ENCODE measurements around the gene CLCN1.

DNA sequence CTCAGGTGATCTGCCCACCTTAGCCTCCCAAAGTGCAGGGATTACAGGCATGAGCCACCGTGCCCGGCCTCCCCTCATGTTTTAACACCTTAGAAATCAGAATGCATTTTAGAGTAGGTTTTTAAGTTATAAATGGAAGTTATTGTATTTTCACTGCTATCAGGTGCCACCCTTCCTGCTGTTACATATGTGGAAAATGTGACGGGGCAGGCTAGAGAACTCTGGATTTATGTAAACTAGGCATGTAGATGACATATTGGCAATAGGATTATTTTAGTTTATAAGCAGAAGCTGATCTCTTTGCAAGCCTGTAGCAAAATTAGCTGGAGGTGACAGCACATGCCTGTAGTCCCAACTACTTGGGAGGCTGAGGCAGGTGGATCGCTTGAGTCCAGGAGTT, 25.6 kb upstream of the CLCN1 start:
- TF ChIP-seq, protein P1, sequence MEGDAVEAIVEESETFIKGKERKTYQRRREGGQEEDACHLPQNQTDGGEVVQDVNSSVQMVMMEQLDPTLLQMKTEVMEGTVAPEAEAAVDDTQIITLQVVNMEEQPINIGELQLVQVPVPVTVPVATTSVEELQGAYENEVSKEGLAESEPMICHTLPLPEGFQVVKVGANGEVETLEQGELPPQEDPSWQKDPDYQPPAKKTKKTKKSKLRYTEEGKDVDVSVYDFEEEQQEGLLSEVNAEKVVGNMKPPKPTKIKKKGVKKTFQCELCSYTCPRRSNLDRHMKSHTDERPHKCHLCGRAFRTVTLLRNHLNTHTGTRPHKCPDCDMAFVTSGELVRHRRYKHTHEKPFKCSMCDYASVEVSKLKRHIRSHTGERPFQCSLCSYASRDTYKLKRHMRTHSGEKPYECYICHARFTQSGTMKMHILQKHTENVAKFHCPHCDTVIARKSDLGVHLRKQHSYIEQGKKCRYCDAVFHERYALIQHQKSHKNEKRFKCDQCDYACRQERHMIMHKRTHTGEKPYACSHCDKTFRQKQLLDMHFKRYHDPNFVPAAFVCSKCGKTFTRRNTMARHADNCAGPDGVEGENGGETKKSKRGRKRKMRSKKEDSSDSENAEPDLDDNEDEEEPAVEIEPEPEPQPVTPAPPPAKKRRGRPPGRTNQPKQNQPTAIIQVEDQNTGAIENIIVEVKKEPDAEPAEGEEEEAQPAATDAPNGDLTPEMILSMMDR (IDR thresholded peaks at IDR 0.05) = no peak
- no peak for TF ChIP-seq POLR2A (IDR thresholded peaks at IDR 0.05)

All from prostate gland (tissue), 2 donors.